NOMO-1 (cell line): Measurements from ENCODE around the gene PSMD5.

ENCODE experiments used
- DNase-seq, 2 experiments: peaks; one replicate each; lab custom pipeline; 2025; ENCODE audit not compliant: unreplicated experiment in 2 of 2; lab: John Stamatoyannopoulos, UW

Gene PSMD5

GRCh38 chr9:120875643-120875953 is 32.9 kb upstream of the PSMD5 start:
- no peak for DNase-seq

- DNase-seq, result no peak
Measured at GRCh38 chr9:120875195-120875565, 32.5 kb upstream of the PSMD5 start.

GRCh38 chr9:120874226-120875194 is 31.8 kb upstream of the PSMD5 start:
- DNase-seq, result no peak

GRCh38 chr9:120873512-120873911 is 30.8 kb upstream of the PSMD5 start:
- no peak for DNase-seq

- no peak for DNase-seq
Measured at GRCh38 chr9:120872791-120873502, 30.2 kb upstream of the PSMD5 start.

- peak in 1 of 2 experiments; percentile 16 for DNase-seq
Measured at GRCh38 chr9:120870206-120870605, 27.5 kb upstream of the PSMD5 start.

- no peak for DNase-seq
Measured at GRCh38 chr9:120869726-120870125, 27.0 kb upstream of the PSMD5 start.

GRCh38 chr9:120869360-120869687 is 26.6 kb upstream of the PSMD5 start:
- DNase-seq, result no peak

- peak; percentile 91 to 98 for DNase-seq
Measured at GRCh38 chr9:120868676-120869359, 26.1 kb upstream of the PSMD5 start.

- no peak for DNase-seq
Measured at GRCh38 chr9:120868339-120868675, 25.6 kb upstream of the PSMD5 start.

GRCh38 chr9:120867676-120868338 is 25.1 kb upstream of the PSMD5 start:
- no peak for DNase-seq

- DNase-seq, result no peak
Measured at GRCh38 chr9:120866651-120867050, 23.9 kb upstream of the PSMD5 start.

- DNase-seq, result no peak
Measured at GRCh38 chr9:120865809-120866208, 23.1 kb upstream of the PSMD5 start.

- DNase-seq, result no peak
Measured at GRCh38 chr9:120865176-120865575, 22.5 kb upstream of the PSMD5 start.

- DNase-seq, result no peak
Measured at GRCh38 chr9:120864719-120865118, 22.0 kb upstream of the PSMD5 start.

- DNase-seq, result no peak
Measured at GRCh38 chr9:120863833-120864232, 21.1 kb upstream of the PSMD5 start.

GRCh38 chr9:120862452-120862851 is 19.7 kb upstream of the PSMD5 start:
- no peak for DNase-seq

- no peak for DNase-seq
Measured at GRCh38 chr9:120861935-120862334, 19.2 kb upstream of the PSMD5 start.

GRCh38 chr9:120860083-120860482 is 17.4 kb upstream of the PSMD5 start:
- DNase-seq, result no peak

GRCh38 chr9:120859361-120859760 is 16.6 kb upstream of the PSMD5 start:
- no peak for DNase-seq

GRCh38 chr9:120857902-120858301 is 15.2 kb upstream of the PSMD5 start:
- no peak for DNase-seq
